Hepatocyte (in vitro differentiated cells): ENCODE results near the gene AUH.

Experiments used
- CTCF ChIP-seq: fragments of 200-600 bp; sonication (generic); IDR thresholded peaks from 2 replicates; pipeline ENCODE4 v1.5.1; 2016; ENCODE audit warnings: antibody characterized with exemption, mild to moderate bottlenecking; ENCODE audit not compliant: poor library complexity
- EZH2 ChIP-seq: fragments of 200-600 bp; sonication (generic); IDR thresholded peaks from 2 replicates; pipeline ENCODE4 v1.6.1; 2016; ENCODE audit warnings: antibody characterized with exemption, mild to moderate bottlenecking, borderline replicate concordance
- EZH2phosphoT487 ChIP-seq: fragments of 200-600 bp; sonication (generic); IDR thresholded peaks from one replicate; pipeline ENCODE4 v1.6.1; 2018; ENCODE audit warnings: antibody characterized with exemption, mild to moderate bottlenecking, low read depth, moderate library complexity; ENCODE audit not compliant: unreplicated experiment, severe bottlenecking

- no peak for TF ChIP-seq CTCF
- no peak for TF ChIP-seq EZH2
- TF ChIP-seq EZH2phosphoT487 = no peak
Measured at GRCh38 chr9:91164724-91165520, 196.8 kb downstream of the AUH start.
